NCI-H524 (cell line): ENCODE data around the gene SLC7A1.

ENCODE experiments used
- DNase-seq, 2 experiments: peaks; one replicate each; lab custom pipeline; 2025; lab: John Stamatoyannopoulos, UW

SLC7A1 gene

DNA sequence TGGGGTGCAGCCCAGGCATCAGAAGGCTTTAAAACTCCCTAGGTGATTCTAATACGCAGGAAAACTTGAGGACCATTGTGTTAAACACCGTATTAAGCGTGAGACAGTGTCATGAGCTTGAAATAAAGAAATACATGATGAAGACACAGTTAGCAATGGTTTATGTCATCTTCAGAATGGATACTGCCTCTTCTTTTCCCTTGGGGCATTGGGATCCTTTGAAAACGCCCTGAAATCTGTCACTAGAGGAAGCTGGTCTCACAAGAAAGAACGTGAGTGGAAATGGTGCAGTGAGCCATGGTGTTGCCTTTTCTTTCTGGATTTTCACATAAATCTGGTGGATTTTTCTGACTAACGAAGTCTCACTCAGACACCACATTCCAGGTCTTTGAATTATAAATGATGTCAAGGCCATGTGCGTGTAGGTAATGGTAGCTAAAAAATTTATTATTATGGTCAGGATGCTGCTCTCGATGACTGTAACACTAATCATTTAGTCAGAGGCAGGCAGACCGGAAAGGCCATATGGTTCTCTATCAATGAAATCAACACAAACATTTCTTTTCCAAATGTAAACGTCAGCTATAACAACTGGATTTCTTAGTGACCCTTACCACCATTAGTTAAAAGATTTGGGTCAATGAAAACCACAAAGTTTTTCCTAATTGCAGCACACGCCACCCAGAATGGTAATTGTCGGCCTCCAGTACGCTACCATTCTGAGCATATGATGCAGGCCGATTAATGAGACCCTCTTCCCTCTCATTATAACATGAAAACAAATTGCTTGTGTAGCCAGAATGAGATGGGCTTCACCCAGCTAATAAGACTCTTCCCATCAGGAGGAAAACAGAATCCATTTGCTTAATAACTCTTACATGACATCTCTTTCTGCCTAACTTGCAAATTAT is 105.6 kb downstream of the SLC7A1 start:
- DNase-seq, result no peak

DNA sequence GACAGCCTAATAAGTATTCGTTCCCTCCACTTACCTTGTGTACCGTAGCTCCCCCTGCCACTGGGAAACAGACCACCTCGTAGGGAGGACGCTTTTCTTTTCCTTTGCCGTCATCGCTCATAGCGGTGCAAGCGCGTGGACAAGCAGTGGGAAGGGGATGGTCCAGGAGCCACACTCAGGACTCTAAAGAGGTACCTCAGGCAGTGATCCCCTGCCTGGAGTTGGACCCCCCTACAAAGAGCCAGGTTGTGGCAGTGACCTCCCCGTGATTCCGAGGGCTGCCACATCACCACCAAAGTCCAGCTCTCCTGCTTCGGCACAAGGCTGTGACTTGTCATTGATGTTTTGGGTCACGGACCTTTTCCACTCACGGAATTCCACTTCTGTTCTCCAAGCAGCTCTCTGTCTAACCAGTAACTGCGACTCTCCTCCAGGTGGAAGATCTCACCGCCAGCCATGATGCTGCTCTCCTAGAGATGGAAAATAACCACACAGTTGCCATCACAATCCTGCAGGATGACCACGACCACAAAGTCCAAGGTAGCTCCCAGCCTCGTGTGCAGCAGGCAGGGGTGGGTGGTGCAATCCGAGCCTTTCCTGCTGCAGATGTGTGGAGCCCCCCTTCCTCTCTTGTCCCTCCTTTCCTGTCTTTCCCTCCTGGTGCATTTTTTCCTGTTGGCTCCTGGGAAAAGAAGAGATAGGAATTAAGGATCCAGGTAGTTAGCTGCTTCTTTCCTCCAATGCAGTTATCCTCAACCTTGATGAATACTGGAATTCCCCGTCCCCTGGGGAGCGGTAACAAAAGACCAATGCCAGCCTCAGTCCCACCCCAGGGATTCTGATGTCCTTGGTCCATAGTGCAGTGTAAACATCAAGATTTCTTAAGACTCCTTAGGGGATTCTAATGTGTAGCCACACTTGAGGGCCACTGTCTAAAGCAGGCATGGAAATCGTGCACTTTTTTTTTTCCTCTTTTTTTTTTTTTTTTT is 107.7 kb downstream of the SLC7A1 start:
- no peak for DNase-seq

DNA sequence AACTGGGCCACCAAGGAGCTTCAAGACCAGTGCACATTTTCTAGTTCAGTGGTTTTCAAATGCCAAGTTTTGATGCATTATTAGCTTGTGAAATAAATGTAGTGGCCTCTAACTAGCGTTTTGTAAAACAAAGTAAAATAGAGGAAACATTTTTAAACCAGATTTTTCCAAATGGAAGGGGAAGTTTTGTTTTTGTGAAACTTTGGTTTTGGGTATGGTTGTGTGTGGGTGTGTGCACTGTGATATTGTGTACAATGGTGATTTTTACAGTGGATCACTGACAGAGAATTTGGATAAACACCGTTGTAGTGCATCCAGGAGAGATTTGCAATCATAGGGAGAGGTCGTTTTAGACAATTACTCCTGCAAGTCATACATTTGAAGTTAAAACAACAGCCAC is 108.9 kb downstream of the SLC7A1 start:
- no peak for DNase-seq

DNA sequence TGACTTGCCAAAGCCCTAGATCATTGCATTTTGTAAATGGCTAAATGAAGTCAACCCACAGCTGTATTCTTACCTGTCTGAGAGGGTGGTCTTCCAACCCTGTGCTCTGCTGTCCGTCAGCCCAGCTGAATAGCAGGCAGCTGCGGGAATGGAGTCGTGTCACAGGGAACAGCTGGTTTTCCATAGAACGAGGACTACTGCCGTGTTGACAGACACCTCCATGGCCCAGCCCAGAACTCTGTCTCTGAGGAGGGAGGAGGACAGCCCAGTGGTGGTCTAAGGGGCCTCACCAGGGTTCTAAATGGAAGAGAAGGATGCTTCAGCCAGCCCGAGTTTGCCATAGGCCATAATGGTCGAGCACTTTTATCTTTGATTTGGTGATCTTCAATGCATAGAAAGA is 110.7 kb downstream of the SLC7A1 start:
- DNase-seq, result no peak

DNA sequence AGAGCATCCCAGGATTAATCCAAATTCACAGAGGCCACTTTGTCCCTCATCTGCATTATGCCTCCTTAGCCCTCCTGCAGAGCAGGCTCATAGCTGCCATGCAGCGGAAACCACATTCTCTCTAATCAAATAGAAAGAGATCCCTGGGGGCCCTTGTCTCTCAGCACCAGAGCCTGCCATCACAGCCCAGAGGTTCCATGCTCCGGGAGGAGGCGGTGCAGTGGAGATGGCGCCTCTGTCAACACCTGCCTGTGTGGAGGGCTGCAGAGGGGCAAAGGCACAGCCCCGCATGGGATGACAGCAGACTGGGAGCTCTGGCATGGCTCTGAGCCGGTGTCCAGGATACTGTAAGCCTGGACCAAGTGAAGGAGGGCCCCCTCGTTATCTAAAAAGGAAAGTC is 111.3 kb downstream of the SLC7A1 start:
- no peak for DNase-seq

DNA sequence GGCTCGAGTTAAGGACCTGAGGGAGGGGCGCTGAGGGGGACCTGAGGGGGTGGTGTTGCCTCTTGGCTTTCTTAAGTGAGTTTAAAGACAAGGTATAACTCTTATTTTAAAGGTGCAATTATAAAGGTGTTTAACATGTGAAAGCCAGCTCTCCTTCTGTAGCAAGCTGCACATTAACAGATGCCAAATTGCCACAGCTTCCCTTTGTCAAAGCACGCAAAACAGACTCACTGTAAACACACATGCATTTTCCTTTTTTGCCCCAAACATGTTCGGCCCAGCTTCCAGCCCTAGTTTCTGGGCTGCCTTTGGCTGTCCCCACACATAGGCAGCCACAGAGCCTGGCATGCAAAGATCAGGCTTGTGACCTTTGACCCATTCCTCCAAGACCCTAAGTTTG is 111.9 kb downstream of the SLC7A1 start:
- no peak for DNase-seq

DNA sequence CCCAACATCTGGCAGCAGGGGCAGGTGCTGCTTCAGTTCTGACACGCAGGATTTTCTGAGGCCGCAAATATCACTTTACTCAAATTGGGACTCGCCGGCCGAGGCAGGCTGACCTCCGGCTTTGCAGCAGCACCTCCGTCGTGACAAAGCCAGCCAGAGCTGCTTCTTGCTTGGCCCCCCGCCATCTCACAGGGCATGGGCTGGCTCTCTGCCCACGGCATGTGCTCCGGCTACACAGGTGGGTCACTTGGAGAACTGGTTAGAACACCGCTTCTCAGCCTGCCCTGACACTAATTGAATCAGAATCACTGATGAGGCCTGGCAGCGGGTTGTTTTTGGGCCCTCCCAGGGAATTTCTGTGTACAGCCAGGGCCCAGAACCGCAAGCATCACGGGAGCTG is 112.3 kb downstream of the SLC7A1 start:
- DNase-seq, result no peak

DNA sequence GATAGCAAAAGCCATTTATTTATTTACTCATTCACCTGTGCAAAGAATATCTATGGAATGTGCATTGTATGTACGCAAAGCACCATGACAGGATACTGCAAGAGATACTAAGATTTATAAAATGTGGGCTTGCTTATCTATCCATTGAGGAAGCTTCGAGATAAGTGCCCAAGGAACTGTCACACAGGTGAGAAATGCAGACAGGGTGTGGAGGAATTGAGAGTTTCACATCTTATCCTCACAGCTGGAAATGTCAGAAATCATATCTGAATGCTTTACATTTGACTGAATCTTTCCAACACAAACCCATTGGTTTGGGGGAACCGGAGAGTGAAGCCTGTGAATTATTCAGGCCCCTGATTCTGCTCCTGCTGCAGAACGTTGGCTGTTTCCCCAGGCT is 113.0 kb downstream of the SLC7A1 start:
- DNase-seq, result no peak

DNA sequence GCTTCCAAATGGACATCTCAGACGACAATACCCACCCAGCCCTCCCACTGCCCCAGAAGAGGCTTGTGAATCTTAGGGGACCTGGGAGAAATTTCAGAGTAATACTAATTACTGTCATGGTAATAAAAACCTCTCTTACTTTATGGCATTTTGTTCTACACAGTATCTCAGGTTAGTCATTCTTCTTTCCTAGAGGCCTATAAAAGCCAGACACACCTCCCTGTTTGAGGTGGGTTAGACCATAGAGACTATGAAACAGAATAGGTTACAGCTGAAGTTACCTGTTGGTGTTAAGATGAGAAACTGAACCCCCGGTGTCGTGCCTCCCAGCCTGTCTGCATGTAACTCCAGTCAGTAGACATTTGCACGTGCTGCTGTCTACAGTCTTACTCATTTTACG is 113.9 kb downstream of the SLC7A1 start:
- DNase-seq, result no peak

DNA sequence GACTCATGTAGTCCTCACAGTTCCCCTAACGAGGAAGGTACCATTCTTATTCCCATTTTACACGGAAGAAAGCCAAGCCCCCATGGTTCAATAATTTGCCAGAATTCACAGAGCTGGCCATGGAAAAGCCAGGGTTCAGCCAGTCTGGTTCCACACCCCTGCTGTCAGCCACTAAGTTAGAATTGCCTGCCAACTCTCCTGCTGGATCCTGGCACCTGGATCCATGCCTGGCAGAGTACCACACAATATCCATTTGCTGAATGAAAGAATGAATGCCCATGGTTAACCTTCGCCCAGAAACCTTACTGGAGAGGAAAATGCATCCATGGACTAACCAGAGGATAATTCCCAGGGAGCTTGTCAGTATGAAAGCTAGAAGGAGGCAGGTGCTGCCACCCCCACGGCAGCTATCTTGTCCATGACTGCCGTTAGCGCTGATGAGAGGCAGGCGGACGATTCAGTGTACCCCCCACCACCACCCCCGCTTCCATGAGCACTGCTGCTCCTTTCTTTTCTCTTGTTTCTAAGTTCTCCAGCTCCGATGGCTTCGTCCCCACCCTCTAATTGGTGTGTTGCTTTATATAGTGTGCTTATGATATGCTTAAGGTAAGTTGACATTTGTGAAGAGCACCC is 114.5 kb downstream of the SLC7A1 start:
- DNase-seq, result no peak

DNA sequence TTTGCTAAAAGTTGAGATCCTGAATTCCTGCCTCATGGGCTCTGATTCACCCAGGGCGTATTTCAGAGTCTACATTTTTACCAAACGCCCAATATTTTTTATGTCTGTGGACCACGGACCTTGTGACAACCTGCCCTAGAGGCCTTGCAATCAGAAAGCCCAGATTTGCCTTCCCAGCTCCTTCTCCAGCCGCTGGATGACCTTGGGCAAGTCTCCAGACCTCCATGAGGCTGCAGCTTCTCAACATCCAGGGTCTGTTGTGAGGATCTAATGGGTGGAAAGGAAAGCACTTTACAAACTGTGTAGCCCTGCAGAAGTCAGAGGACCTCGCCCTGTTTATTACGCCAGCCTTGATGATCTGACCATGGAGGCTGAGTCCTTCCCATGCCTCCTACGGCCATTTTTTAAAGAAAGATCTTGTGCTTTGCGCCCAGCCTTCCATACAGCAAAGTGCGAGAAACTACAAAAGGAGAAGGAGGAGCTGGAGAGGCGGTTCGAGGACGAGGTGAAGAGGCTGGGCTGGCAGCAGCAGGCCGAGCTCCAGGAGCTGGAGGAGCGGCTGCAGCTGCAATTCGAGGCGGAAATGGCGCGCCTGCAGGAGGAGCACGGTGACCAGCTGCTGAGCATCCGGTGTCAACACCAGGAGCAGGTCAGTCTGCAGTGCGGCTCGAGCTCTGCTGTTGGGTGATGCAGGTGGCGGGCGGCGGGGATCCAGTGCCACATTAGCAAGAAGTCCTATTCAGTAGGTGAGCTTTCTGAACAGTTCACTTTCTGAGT is 115.6 kb downstream of the SLC7A1 start:
- peak in 1 of 2 experiments; percentile 28 for DNase-seq

DNA sequence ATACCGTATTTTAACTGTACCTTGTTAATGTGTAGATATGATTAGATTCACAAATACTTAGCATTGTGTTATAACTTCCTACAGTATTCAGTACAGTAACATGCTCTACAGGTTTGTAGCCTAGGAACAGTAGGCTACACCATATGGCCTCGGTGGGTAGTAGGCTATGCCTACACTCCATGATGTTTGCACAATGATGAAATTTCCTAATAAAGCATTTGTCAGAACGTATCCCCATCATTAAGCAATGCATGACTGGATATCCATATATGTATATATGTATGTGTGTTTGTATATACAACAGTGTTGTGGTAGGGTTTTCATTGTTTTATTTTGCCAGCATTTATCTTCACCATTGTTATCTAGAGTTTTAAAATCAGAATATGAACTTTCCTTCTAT is 119.4 kb downstream of the SLC7A1 start:
- no peak for DNase-seq

DNA sequence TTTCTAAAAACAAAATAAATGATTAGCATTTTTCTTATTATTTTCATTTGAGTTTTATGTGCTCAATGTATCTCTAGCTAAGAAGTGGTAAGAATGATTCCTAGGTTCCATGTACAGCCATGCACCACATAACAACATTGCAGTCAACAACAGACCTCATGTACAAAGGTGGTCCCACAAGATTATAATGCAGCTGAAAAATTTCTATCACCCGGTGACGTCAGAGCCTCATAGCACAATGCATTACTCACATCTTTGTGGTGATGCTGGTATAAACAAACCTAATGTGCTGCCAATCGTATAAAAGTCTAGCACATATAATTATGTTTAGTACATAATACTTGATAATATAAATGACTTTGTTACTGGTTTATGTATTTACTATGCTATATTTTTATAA is 120.5 kb downstream of the SLC7A1 start:
- no peak for DNase-seq

DNA sequence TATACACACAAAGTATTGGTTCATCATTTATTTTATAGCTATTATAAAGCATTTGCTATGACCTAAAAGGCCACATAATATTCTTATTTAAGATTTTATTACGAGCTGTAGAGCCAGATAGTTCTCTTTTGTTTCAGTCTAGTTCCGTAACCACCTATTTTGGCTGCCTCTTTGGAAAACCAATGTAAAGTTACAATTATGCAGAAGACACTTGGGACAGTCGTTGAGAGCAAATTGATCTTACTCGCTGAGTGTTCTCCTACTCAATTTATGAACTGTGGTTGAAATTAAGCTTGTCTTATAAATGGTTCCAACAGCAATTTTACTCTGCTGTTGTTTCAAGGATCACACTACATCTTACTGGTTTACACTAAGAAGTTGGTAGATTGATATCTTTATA is 122.3 kb downstream of the SLC7A1 start:
- DNase-seq, result no peak

DNA sequence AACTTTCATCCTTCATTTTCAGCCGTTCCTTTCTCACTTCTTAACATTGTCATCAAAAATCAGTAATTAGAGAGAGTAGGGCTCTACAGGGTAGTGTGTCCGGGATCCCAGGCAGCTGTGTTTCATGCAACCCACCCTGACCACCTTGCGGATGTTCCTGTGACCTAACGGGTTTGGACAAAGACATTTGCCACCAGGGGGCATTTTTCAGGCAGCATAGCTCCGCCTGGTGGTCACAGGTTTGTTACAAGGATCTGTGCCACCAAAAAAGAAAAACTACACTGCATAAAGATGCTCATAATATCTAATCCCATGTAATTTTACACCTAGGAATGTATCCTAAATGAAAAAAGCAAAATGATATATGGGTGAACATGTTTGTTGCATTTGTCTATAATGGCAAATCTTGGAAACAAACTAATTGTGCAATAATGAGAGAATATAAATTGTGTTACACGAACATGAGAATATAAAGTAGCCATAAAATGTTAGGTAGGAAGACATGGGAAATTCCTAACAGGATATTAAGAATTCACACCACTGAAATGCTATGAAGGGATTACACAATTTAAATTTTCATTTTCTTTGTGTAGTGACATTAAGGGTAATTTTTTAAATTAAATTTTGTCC is 123.0 kb downstream of the SLC7A1 start:
- peak; percentile 46 to 79 for DNase-seq

DNA sequence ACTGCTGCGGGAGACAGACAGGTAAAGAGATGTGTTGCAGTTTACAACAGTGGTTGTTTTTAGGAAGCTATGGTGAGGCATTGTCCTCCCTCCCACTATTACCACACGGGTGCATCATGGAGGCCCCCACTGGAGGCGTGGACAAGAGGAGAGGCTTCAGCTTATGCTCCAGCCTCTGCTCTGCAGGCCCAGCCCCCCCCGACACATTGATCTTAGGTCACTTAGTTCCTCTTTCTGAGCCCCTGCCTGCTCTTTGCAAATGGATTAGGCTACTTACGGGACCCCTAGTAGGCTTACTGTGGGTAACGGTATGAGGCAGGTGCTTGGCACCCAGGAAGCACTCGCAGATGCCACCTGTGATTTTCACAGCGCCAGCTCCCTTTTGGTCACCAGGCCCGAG is 123.9 kb downstream of the SLC7A1 start:
- DNase-seq, result no peak

DNA sequence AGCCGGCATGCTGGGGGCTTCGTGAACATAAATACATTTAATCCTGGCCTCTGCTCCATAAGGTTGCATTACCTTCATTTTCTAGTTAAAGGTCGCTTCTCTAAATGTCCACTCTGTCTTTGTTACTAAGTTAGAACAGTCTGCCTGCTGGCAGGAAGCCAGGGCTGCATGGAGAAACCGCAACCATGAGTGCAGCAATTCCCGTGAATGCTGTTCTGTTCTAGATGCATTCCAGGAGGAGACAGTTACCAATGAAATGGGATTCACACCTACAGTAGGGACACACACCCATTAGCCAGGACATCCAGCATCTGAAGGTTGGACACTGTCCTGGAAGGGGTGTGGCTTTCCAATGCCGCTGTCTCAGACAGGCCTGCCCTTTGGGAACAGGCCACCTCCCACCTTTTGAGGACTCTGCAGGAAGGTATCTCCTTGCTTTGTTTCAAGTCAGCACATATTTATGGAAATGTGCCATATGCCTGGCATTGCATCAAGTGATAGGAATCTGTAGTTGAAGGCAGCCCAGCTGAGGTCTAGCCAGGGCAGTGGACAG is 129.7 kb downstream of the SLC7A1 start:
- DNase-seq, result no peak

DNA sequence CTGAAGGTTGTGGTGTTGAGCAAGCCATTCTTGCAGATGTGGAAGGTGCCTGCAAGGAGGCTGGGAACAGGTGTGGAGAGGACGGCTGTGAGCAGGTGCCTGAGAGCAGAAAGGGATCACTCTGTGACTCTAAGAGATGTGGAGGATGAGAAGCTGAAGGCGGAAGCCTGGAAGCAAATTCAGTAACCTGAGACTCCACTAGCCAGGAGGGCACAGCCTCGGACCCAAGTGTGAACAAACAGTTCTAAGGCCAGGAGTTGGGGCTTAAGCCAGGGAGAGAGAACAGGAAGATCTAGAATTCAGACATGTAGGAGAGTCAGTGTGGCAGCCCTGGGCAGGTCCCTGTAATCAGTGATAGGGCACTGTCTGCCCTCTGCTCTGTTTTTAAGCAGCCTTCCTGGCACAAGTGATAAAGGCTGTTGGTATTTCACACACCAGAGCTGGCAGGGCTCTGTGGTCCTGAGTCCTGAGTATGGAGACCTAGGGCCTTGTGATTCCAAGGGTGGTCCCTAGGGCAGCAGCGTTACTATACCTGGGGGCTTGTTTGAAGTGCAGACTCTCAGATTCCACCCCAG is 131.3 kb downstream of the SLC7A1 start:
- no peak for DNase-seq

DNA sequence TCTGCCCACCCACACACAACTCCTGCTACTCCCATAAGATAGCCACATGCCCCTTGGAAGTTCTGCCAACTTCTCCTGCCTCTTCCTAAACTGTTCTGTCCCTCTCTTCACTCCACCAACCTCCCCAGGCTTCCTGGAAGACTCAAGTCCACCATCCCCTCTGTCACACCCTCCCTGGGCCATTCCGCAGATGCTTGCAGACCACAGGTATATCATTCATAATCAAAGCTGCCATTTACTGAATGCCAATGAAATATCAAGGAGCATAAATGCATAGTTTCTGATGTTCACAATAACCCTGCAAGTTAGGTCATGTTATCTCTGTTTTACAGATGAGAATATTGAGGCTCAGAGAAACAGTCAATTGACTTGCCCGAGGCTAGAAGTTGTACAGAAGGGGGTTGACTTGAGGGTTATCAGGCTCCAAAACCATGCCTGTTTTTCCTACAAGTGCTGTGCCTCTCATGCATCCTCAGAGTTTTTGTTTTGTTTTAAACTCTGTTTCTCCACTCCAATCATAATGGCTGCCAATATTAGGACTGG is 135.6 kb downstream of the SLC7A1 start:
- no peak for DNase-seq
